Fibroblast of lung (primary cell): ENCODE results near the gene NSMF. TPM values are rescaled to one million over a fixed set of nuclear protein-coding genes. Genes with fewer than 3 reads are reported as not detected.

Source experiments
- DNase-seq, 2 donors: peaks; one replicate each; pipeline versions ENCODE4 v3.0.0 to v3.0.0-alpha.2; 2010; ENCODE audit warnings: low read depth in 2 of 2
- H2AFZ ChIP-seq: 2 replicates; pipeline ENCODE4 v1.5.1; 2012; ENCODE audit warnings: low read length, control low read depth, inconsistent platforms
- H3K27ac ChIP-seq: 2 replicates; pipeline ENCODE4 v1.5.1; 2011; ENCODE audit warnings: low read length, control low read depth; ENCODE audit not compliant: insufficient read depth
- H3K27me3 ChIP-seq: 2 replicates; pipeline ENCODE4 v1.5.1; 2011; ENCODE audit warnings: mild to moderate bottlenecking, low read length; ENCODE audit not compliant: control insufficient read depth, insufficient read depth
- H3K36me3 ChIP-seq: 2 replicates; pipeline ENCODE4 v1.5.1; 2011; ENCODE audit warnings: low read length; ENCODE audit not compliant: control insufficient read depth, insufficient read depth
- H3K4me1 ChIP-seq: 2 replicates; pipeline ENCODE4 v1.5.1; 2011; ENCODE audit warnings: low read length; ENCODE audit not compliant: control insufficient read depth, insufficient read depth; ENCODE audit errors: extremely low read depth
- H3K4me2 ChIP-seq: 2 replicates; pipeline ENCODE4 v1.5.1; 2011; ENCODE audit warnings: low read length, control low read depth; ENCODE audit not compliant: insufficient read depth; ENCODE audit errors: extremely low read depth
- H3K4me3 ChIP-seq, 4 experiments: fragments of 200-600 bp in 1 of 4; sonication (generic) in 1 of 4; replicated peaks in 1 of 4; 2 replicates each; pipeline ENCODE4 v1.5.1; 2011 to 2016; ENCODE audit warnings: low read length in 4 of 4, low read depth in 3 of 4, mild to moderate bottlenecking in 3 of 4, control low read depth in 2 of 4, inconsistent platforms in 1 of 4, mixed read lengths in 1 of 4; ENCODE audit not compliant: insufficient read depth in 1 of 4; ENCODE audit errors: control extremely low read depth in 1 of 4
- H3K79me2 ChIP-seq: 2 replicates; pipeline ENCODE4 v1.5.1; 2012; ENCODE audit warnings: mild to moderate bottlenecking, low read length, inconsistent platforms; ENCODE audit not compliant: control insufficient read depth, insufficient read depth
- H3K9ac ChIP-seq: 2 replicates; pipeline ENCODE4 v1.5.1; 2011; ENCODE audit warnings: mild to moderate bottlenecking, low read length, control low read depth; ENCODE audit not compliant: insufficient read depth
- H3K9me3 ChIP-seq: 2 replicates; pipeline ENCODE4 v1.5.1; 2012; ENCODE audit warnings: low read depth, low read length; ENCODE audit not compliant: control insufficient read depth, insufficient read depth
- H4K20me1 ChIP-seq: 2 replicates; pipeline ENCODE4 v1.5.1; 2011; ENCODE audit warnings: low read length; ENCODE audit not compliant: control insufficient read depth, insufficient read depth; ENCODE audit errors: extremely low read depth
- CTCF ChIP-seq, 2 donors: IDR thresholded peaks in 1 of 2; conservative IDR thresholded peaks in 1 of 2; 1 replicate in 1 of 2; 2 replicates in 1 of 2; pipeline ENCODE4 v1.5.1; 2011 to 2012; ENCODE audit warnings: low read length in 2 of 2, control low read depth in 1 of 2, inconsistent platforms in 1 of 2, low read depth in 1 of 2, mild to moderate bottlenecking in 1 of 2
- EZH2 ChIP-seq: IDR thresholded peaks from 2 replicates; pipeline ENCODE4 v1.5.1; 2012; ENCODE audit warnings: low read length, control low read depth, mild to moderate bottlenecking; ENCODE audit errors: missing control alignments
- polyA plus RNA-seq, 2 donors: library from polyadenylated mRNA; depleted of rRNA in 1 of 2; stranded (reverse) in 1 of 2; unstranded in 1 of 2; fragments of >200 nt; gene quantifications; 2 replicates each; pipeline ENCODE4 v1.2.1, GENCODE V29; 2011 to 2012; ENCODE audit warnings: missing spikeins in 1 of 2
- total RNA-seq: library from RNA; depleted of rRNA; stranded (reverse); fragments of >200 nt; gene quantifications from 2 replicates; pipeline ENCODE4 v1.2.1, GENCODE V29; 2014

Gene NSMF
- total and polyA plus RNA-seq, 2 donors (not counting 1 experiment from before 2014, with no cell fraction given) = 13.4 to 15.0 TPM

DNA sequence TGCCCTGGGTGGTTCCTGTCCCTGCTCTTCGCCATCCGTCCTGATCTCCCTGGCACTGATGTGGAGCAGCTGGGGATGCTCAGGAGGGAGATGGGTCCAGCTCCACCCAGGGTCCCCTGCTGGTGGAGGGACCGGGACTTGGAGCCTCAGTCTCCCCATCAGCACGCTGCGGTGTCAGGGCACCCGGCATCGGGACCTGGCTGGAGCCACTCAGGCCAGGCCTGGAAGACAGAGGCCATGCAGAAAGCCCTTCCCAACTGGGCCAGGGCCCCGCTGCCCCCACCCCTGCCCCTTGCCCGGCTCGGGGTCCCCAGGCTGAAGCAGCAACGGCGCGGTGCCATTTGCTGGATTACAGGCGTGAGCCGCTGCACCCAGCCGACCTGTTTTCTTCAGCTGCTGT is 40.3 kb upstream of the NSMF start:
- no peak overlapping the region for H2AFZ ChIP-seq
- H3K27me3 ChIP-seq = no peaks in the 10 kb centered on the region
- H3K79me2 ChIP-seq = no peaks in the 10 kb centered on the region
- no peak overlapping the region for H3K4me3 ChIP-seq
- H3K4me1 ChIP-seq = no peaks in the 10 kb centered on the region
- no peaks in the 10 kb centered on the region for H3K9me3 ChIP-seq
- H3K9ac ChIP-seq = no peak overlapping the region
- H3K27ac ChIP-seq = no peak overlapping the region
- no peaks in the 10 kb centered on the region for H3K36me3 ChIP-seq
- no peak for DNase-seq
- TF ChIP-seq EZH2 (no peak), CTCF (conservative IDR thresholded peaks at IDR 0.05 in 1 of 2, IDR thresholded peaks at IDR 0.05 in 1 of 2; ENCODE audit: low read depth in 1 of 2, low read length in 2 of 2) (no peak)
- no peaks in the 10 kb centered on the region for H4K20me1 ChIP-seq
- H3K4me2 ChIP-seq = no peak overlapping the region

GRCh38 chr9:137498720-137499150 is 39.6 kb upstream of the NSMF start:
- Histone ChIP-seq H3K79me2 (no peaks in the 10 kb centered on the region), H3K9ac (no peak overlapping the region), H3K4me2 (no peak overlapping the region), H3K27me3 (no peaks in the 10 kb centered on the region), H2AFZ (no peak overlapping the region), H3K36me3 (no peaks in the 10 kb centered on the region), H3K9me3 (no peaks in the 10 kb centered on the region), H3K4me1 (no peaks in the 10 kb centered on the region), H3K4me3 (no peak overlapping the region), H3K27ac (no peak overlapping the region), H4K20me1 (no peaks in the 10 kb centered on the region)
- no peak for DNase-seq
- no peak for TF ChIP-seq CTCF (conservative IDR thresholded peaks at IDR 0.05 in 1 of 2, IDR thresholded peaks at IDR 0.05 in 1 of 2; ENCODE audit: low read depth in 1 of 2, low read length in 2 of 2)
- no peak for TF ChIP-seq EZH2

GRCh38 chr9:137497921-137498719 is 39.0 kb upstream of the NSMF start:
- no peak overlapping the region for H3K4me2 ChIP-seq
- no peaks in the 10 kb centered on the region for H3K9me3 ChIP-seq

More at GRCh38 chr9:137497921-137498719, 39.0 kb upstream of the NSMF start:
- no peak for DNase-seq
- no peaks in the 10 kb centered on the region for H3K36me3 ChIP-seq
- H4K20me1 ChIP-seq = no peaks in the 10 kb centered on the region
- no peak overlapping the region for H3K9ac ChIP-seq
- H3K27ac ChIP-seq = no peak overlapping the region
- no peaks in the 10 kb centered on the region for H3K79me2 ChIP-seq
- H3K27me3 ChIP-seq = no peaks in the 10 kb centered on the region
- H3K4me1 ChIP-seq = no peaks in the 10 kb centered on the region
- no peak overlapping the region for H3K4me3 ChIP-seq
- H2AFZ ChIP-seq = no peak overlapping the region
- TF ChIP-seq EZH2 = no peak
